ENCODE measurements around the gene RBMX2.
"Not testable (repeated sequence)": the region's sequence is repeated elsewhere in the genome, so short reads cannot be mapped to it uniquely, and the experiment has no call there.

RBMX2 gene

GRCh38 chrX:130418740-130419139 lies 17.0 kb downstream of the RBMX2 start:
- TF ChIP-seq CTCF (IDR thresholded peaks at IDR 0.05; ENCODE audit: extremely low read depth, insufficient read depth, missing control alignments), result no peak
- no peak for DNase-seq (ENCODE audit: low spot score)
- in situ Hi-C loops (cut with MboI; ENCODE audit: low pct_unique_long_range_greater_than_20kb, low sequenced_read_pairs, unreplicated experiment), result no loop called here

GRCh38 chrX:130419263-130419662 lies 17.5 kb downstream of the RBMX2 start:
- TF ChIP-seq CTCF (IDR thresholded peaks at IDR 0.05; ENCODE audit: extremely low read depth, insufficient read depth, missing control alignments), result no peak
- no peak for DNase-seq (ENCODE audit: low spot score)
- in situ Hi-C loops (cut with MboI; ENCODE audit: low pct_unique_long_range_greater_than_20kb, low sequenced_read_pairs, unreplicated experiment), result no loop called here

- no peak for TF ChIP-seq CTCF (IDR thresholded peaks at IDR 0.05; ENCODE audit: extremely low read depth, insufficient read depth, missing control alignments)
- in situ Hi-C loops (cut with MboI; ENCODE audit: low pct_unique_long_range_greater_than_20kb, low sequenced_read_pairs, unreplicated experiment), result no loop called here
Observed at GRCh38 chrX:130426531-130426930, 24.7 kb downstream of the RBMX2 start.

GRCh38 chrX:130429236-130429635 lies 27.4 kb downstream of the RBMX2 start:
- in situ Hi-C loops (cut with MboI; ENCODE audit: low pct_unique_long_range_greater_than_20kb, low sequenced_read_pairs, unreplicated experiment); DNase-seq (ENCODE audit: low spot score): not testable (repeated sequence)

More at GRCh38 chrX:130426531-130426930, 24.7 kb downstream of the RBMX2 start:
- no peak for DNase-seq (ENCODE audit: low spot score)

GRCh38 chrX:130435937-130436336 lies 34.1 kb downstream of the RBMX2 start:
- no peak for DNase-seq (ENCODE audit: low spot score)
- in situ Hi-C loops (cut with MboI; ENCODE audit: low pct_unique_long_range_greater_than_20kb, low sequenced_read_pairs, unreplicated experiment), result no loop called here
- no peak for TF ChIP-seq CTCF (IDR thresholded peaks at IDR 0.05; ENCODE audit: extremely low read depth, insufficient read depth, missing control alignments)

GRCh38 chrX:130437996-130438395 lies 36.2 kb downstream of the RBMX2 start:
- in situ Hi-C loops (cut with MboI; ENCODE audit: low pct_unique_long_range_greater_than_20kb, low sequenced_read_pairs, unreplicated experiment); DNase-seq (ENCODE audit: low spot score): not testable (repeated sequence)

GRCh38 chrX:130443875-130444274 lies 42.1 kb downstream of the RBMX2 start:
- TF ChIP-seq CTCF (IDR thresholded peaks at IDR 0.05; ENCODE audit: extremely low read depth, insufficient read depth, missing control alignments), result no peak
- no peak for DNase-seq (ENCODE audit: low spot score)
- in situ Hi-C loops (cut with MboI; ENCODE audit: low pct_unique_long_range_greater_than_20kb, low sequenced_read_pairs, unreplicated experiment), result no loop called here

- no peak for DNase-seq (ENCODE audit: low spot score)
- in situ Hi-C loops (cut with MboI; ENCODE audit: low pct_unique_long_range_greater_than_20kb, low sequenced_read_pairs, unreplicated experiment), result no loop called here
- TF ChIP-seq CTCF (IDR thresholded peaks at IDR 0.05; ENCODE audit: extremely low read depth, insufficient read depth, missing control alignments), result no peak
Observed at GRCh38 chrX:130444641-130445336, 43.0 kb downstream of the RBMX2 start.

All from GM13977 (cell line).